CD14-positive monocyte (primary cell): ENCODE results near the gene MRPL49. TPM values are rescaled to one million over a fixed set of nuclear protein-coding genes. Genes with fewer than 3 reads are reported as not detected.

Source experiments
- DNase-seq, 3 donors: peaks; one replicate each; pipeline ENCODE4 v3.0.0-alpha.2; 2011 to 2022
- H2AFZ ChIP-seq: 2 replicates; pipeline ENCODE4 v1.6.0; 2012; ENCODE audit warnings: mild to moderate bottlenecking, low read depth, low read length, inconsistent platforms; ENCODE audit not compliant: insufficient read depth, poor library complexity, severe bottlenecking
- H3K27ac ChIP-seq, 2 donors: 1 replicate in 1 of 2; 2 replicates in 1 of 2; pipeline ENCODE4 v1.5.1; 2012 to 2013; ENCODE audit warnings: low read length in 2 of 2, control low read depth in 1 of 2, inconsistent platforms in 1 of 2, low read depth in 1 of 2, mild to moderate bottlenecking in 1 of 2
- H3K27me3 ChIP-seq, 2 donors: one replicate each; pipeline versions ENCODE4 v1.6.0 to v1.6.1; 2011 to 2013; ENCODE audit warnings: low read length in 2 of 2; ENCODE audit not compliant: control insufficient read depth in 2 of 2, insufficient read depth in 2 of 2
- H3K36me3 ChIP-seq, 2 donors: replicated peaks in 1 of 2; 1 replicate in 1 of 2; 2 replicates in 1 of 2; pipeline versions ENCODE4 v1.5.1 to v1.6.1; 2012 to 2013; ENCODE audit warnings: low read length in 2 of 2, control low read depth in 1 of 2, inconsistent platforms in 1 of 2, mild to moderate bottlenecking in 1 of 2; ENCODE audit not compliant: insufficient read depth in 2 of 2, control insufficient read depth in 1 of 2
- H3K4me1 ChIP-seq, 2 donors: 1 replicate in 1 of 2; 2 replicates in 1 of 2; pipeline versions ENCODE4 v1.5.1 to v1.6.1; 2012 to 2013; ENCODE audit warnings: low read length in 2 of 2, control low read depth in 1 of 2, inconsistent platforms in 1 of 2, mild to moderate bottlenecking in 1 of 2, moderate library complexity in 1 of 2; ENCODE audit not compliant: insufficient read depth in 2 of 2, control insufficient read depth in 1 of 2
- H3K4me2 ChIP-seq: replicated peaks from 2 replicates; pipeline ENCODE3; 2012; ENCODE audit warnings: low read length, moderate library complexity, mild to moderate bottlenecking; ENCODE audit not compliant: poor library complexity, severe bottlenecking; ENCODE audit errors: extremely low read depth
- H3K4me3 ChIP-seq, 3 experiments: fragments of 200-600 bp in 1 of 3; sonication (generic) in 1 of 3; replicated peaks in 1 of 3; 1 replicate in 2 of 3; 2 replicates in 1 of 3; pipeline ENCODE4 v1.5.1; 2011 to 2013; ENCODE audit warnings: low read length in 3 of 3, mild to moderate bottlenecking in 3 of 3, control low read depth in 2 of 3, low read depth in 2 of 3, inconsistent platforms in 1 of 3, moderate library complexity in 1 of 3
- H3K79me2 ChIP-seq: 2 replicates; pipeline ENCODE4 v1.6.0; 2012; ENCODE audit warnings: mild to moderate bottlenecking, control low read depth, inconsistent platforms, low read length, moderate library complexity; ENCODE audit not compliant: insufficient read depth
- H3K9ac ChIP-seq: 2 replicates; pipeline ENCODE4 v1.6.0; 2017; ENCODE audit warnings: low read length, mild to moderate bottlenecking; ENCODE audit not compliant: insufficient read depth, poor library complexity, severe bottlenecking
- H3K9me3 ChIP-seq, 2 donors: replicated peaks in 1 of 2; 1 replicate in 1 of 2; 2 replicates in 1 of 2; pipeline versions ENCODE4 v1.5.1 to v1.6.1; 2012 to 2013; ENCODE audit warnings: low read length in 2 of 2, control low read depth in 1 of 2; ENCODE audit not compliant: control insufficient read depth in 1 of 2, insufficient read depth in 1 of 2
- H4K20me1 ChIP-seq: 2 replicates; pipeline ENCODE4 v1.6.0; 2012; ENCODE audit warnings: mild to moderate bottlenecking, low read length, control low read depth, moderate library complexity; ENCODE audit not compliant: insufficient read depth
- H3K27ac Mint-ChIP-seq, 7 donors: one replicate each; pipeline ENCODE4 v1.8.0; 2020; ENCODE audit warnings: mild to moderate bottlenecking in 7 of 7, mixed read lengths in 7 of 7, moderate library complexity in 6 of 7, inconsistent platforms in 2 of 7
- H3K27me3 Mint-ChIP-seq, 3 donors: one replicate each; pipeline ENCODE4 v1.8.0; 2021 to 2022; ENCODE audit warnings: low read depth in 3 of 3, mild to moderate bottlenecking in 3 of 3, mixed read lengths in 3 of 3, moderate library complexity in 3 of 3, inconsistent platforms in 1 of 3
- H3K36me3 Mint-ChIP-seq, 2 donors: one replicate each; pipeline ENCODE4 v1.8.0; 2020; ENCODE audit warnings: mixed read lengths in 2 of 2, inconsistent platforms in 1 of 2, mild to moderate bottlenecking in 1 of 2
- H3K4me1 Mint-ChIP-seq: one replicate; pipeline ENCODE4 v1.8.0; 2020; ENCODE audit warnings: mild to moderate bottlenecking, mixed read lengths
- H3K4me3 Mint-ChIP-seq, 2 donors: one replicate each; pipeline ENCODE4 v1.8.0; 2020; ENCODE audit warnings: mild to moderate bottlenecking in 2 of 2, mixed read lengths in 2 of 2, moderate library complexity in 1 of 2
- H3K9me3 Mint-ChIP-seq, 7 donors: one replicate each; pipeline ENCODE4 v1.8.0; 2020 to 2022; ENCODE audit warnings: mixed read lengths in 7 of 7, mild to moderate bottlenecking in 6 of 7, moderate library complexity in 6 of 7, inconsistent platforms in 2 of 7
- WGBS: methylation state at CpG from one replicate; pipeline ENCODE4 v1.1.5; 2013; ENCODE audit warnings: missing lambda C conversion rate; ENCODE audit not compliant: insufficient coverage; 5-methylcytosine and 5-hydroxymethylcytosine counted together
- intact Hi-C, 2 donors: fragments of 100-400 bp; cut with micrococcal nuclease; formaldehyde crosslinking; loops; one replicate each; pipeline versions ENCODE4 v1.15.0 to v1.15.1; 2023
- polyA plus RNA-seq, 3 donors: library from polyadenylated mRNA; depleted of rRNA in 1 of 3; unstranded in 2 of 3; stranded (reverse) in 1 of 3; fragments of 300-500 nt in 2 of 3; fragments of >200 nt in 1 of 3; fragmentation: Illumina TruSeq in 2 of 3; gene quantifications; 1 replicate in 2 of 3; 2 replicates in 1 of 3; pipeline ENCODE4 v1.2.3, GENCODE V29; 2012 to 2021
- TF ChIP-seq, protein P1 (sequence below): fragments of 200-600 bp; IDR thresholded peaks from one replicate; pipeline ENCODE4 v1.8.0; 2022; ENCODE audit warnings: antibody characterized with exemption, mild to moderate bottlenecking

The MRPL49 gene
- polyA plus RNA-seq, 3 donors: 19.8 to 33.9 (median 32.7) TPM

DNA sequence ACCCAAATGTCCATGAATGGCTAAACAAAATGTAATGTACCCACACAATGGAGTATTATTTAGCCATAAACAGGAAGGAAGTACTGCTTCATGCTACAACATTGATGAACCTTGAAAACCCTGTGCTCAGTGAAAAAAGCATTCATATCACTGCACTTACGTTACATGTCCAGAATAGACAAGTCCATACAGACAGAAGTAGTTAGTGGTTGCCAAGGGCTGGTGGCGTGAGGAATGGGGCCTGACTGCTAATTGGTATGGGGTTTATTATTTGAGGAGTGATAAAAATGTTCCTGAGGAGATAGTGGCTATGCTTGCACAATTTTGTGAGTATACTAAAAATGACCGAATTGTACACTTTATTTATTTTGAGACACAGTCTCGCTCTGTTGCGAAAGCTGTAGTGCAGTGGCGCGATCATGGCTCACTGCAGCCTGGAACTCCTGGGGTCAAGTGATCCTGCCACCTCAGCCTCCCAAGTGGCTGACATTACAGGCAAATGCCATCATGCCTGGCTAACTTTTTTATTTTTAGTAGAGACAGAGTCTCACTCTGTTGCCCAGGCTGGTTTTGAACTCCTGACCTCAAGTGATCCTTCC is 19.9 kb downstream of the MRPL49 start:
- Histone ChIP-seq H3K9me3 (no peaks in the 10 kb centered on the region), H3K9ac (no peak overlapping the region), H2AFZ (no peak overlapping the region), H3K27ac (no peak overlapping the region), H3K4me2 (no peak overlapping the region), H3K27me3 (no peaks in the 10 kb centered on the region), H3K79me2 (no peaks in the 10 kb centered on the region), H3K4me1 (no peaks in the 10 kb centered on the region), H4K20me1 (no peaks in the 10 kb centered on the region), H3K4me3 (no peak overlapping the region), H3K36me3 (no peaks in the 10 kb centered on the region)
- TF ChIP-seq, protein P1, sequence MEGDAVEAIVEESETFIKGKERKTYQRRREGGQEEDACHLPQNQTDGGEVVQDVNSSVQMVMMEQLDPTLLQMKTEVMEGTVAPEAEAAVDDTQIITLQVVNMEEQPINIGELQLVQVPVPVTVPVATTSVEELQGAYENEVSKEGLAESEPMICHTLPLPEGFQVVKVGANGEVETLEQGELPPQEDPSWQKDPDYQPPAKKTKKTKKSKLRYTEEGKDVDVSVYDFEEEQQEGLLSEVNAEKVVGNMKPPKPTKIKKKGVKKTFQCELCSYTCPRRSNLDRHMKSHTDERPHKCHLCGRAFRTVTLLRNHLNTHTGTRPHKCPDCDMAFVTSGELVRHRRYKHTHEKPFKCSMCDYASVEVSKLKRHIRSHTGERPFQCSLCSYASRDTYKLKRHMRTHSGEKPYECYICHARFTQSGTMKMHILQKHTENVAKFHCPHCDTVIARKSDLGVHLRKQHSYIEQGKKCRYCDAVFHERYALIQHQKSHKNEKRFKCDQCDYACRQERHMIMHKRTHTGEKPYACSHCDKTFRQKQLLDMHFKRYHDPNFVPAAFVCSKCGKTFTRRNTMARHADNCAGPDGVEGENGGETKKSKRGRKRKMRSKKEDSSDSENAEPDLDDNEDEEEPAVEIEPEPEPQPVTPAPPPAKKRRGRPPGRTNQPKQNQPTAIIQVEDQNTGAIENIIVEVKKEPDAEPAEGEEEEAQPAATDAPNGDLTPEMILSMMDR: no peak
- Mint-ChIP-seq H3K36me3 (no peaks in the 10 kb centered on the region), H3K4me1 (peaks cover 11% of the 10 kb centered on the region), H3K4me3 (no peak overlapping the region), H3K27me3 (peaks cover 0 to 4% (median 2%) of the 10 kb centered on the region in 3 donors), H3K9me3 (peaks cover 0 to 2% (median 0%) of the 10 kb centered on the region in 7 donors), H3K27ac (no peak overlapping the region)
- intact Hi-C loops: loop anchor here in 1 of 2 donors (5.0 kb wide), 1 partner anchor 40 kb away; the partner anchor contains the start of gene CAPN1
- 55% methylated on average over 7 of the region's 7 CpGs for WGBS
- DNase-seq: no peak

GRCh38 chr11:65147352-65148075 is 25.4 kb downstream of the MRPL49 start:
- no peak overlapping the region for H3K4me3 Mint-ChIP-seq

More at GRCh38 chr11:65147352-65148075, 25.4 kb downstream of the MRPL49 start:
- Mint-ChIP-seq H3K27me3 (peaks cover 0 to 2% (median 2%) of the 10 kb centered on the region in 3 donors), H3K4me1 (peaks cover 40% of the 10 kb centered on the region), H3K9me3 (peaks cover 0 to 6% (median 3%) of the 10 kb centered on the region in 7 donors), H3K27ac (no peak overlapping the region), H3K36me3 (no peaks in the 10 kb centered on the region)
- Histone ChIP-seq H4K20me1 (no peaks in the 10 kb centered on the region), H3K9me3 (peaks cover 4% of the 10 kb centered on the region in 2 donors), H3K27ac (no peak overlapping the region), H3K4me2 (no peak overlapping the region), H3K27me3 (no peaks in the 10 kb centered on the region), H3K4me3 (no peak overlapping the region), H3K4me1 (peaks cover 35 to 39% of the 10 kb centered on the region in 2 donors), H3K9ac (no peak overlapping the region), H3K36me3 (no peaks in the 10 kb centered on the region), H2AFZ (no peak overlapping the region), H3K79me2 (no peaks in the 10 kb centered on the region)
- DNase-seq: no peak
- no CpG with 5 or more reads among the region's 2 CpGs for WGBS
- TF ChIP-seq, protein P1: no peak
- intact Hi-C loops: loop anchor here in 1 of 2 donors (5.0 kb wide), 1 partner anchor 35 kb away; the partner anchor contains the start of gene CAPN1
